ENCODE data around the gene RUNDC1.
"Not testable (repeated sequence)": the region's sequence is repeated elsewhere in the genome, so short reads cannot be mapped to it uniquely, and the experiment has no call there.

Gene RUNDC1

GRCh38 chr17:42980274-42980765 is at the start of gene RUNDC1:
TSS of gene RUNDC1 (plus strand) at chr17:42980565. CDS start at chr17:42980577, 12 bp downstream.
- peak; percentile 97 for DNase-seq (ENCODE audit: low spot score)

DNA sequence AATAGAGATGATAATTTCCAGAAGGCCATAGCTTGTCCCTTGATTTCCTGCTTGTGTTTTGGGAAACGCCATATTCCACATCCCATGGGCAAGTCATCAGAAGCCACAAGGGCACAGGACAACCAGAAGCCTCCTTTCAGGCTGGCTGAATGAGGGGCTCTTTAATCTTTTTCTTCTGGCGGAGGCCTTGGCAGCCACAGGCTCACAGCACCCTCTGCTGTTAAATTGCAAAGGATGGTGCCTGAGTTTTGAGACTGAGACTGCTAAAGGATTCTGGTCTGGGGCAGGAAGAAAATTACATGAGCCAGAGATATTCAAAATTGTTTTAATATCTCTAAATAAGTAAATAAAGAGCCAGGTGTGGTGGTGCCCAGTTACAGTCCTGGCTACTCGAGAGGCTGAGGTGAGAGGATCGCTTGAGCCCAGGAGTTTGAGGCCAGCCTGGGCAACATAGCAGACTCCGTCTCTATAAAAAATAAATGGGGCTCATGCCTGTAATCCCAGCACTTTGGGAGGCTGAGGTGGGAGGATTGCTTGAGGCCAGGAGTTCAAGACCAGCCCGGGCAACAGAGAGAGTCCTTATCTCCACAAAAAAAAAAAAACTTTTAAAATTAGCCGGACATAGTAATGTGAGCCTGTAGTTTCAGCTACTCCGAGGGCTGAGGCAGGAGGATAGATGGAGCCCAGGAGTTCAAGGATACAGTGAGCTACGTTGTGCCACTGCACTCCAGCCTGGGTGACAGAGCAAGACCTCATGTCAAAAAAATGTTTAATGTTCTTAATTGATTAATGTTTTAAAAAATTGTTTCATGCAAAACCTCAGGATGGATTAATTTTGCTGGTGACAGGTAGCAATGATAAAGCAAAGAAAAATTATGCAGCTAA is 42.4 kb upstream of the RUNDC1 start:
- peak; percentile 74 for DNase-seq (ENCODE audit: low spot score)

GRCh38 chr17:42944211-42944610 is 36.2 kb upstream of the RUNDC1 start:
- DNase-seq (ENCODE audit: low spot score): no peak

DNA sequence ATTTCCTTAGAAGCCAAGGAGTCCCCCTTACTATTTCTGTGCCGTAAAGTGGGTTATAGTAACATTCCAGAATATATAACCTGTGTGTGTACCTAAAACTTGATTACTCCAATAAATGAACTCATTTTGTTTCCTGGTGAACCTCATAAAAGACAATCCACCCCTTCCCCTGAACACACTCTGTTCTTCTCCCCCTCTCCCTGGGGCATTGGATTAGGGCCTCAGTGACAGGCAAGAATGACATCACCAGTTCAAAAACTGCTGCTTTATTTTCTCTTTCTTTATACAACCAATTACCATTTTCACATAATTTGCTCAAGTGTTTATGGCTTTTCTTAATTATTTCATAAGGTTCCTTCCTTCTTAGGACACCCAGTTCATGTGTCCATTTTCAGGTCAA is 33.6 kb upstream of the RUNDC1 start:
- DNase-seq (ENCODE audit: low spot score): no peak

- no peak for DNase-seq (ENCODE audit: low spot score)
Observed at GRCh38 chr17:42950044-42950783, 30.2 kb upstream of the RUNDC1 start.

DNA sequence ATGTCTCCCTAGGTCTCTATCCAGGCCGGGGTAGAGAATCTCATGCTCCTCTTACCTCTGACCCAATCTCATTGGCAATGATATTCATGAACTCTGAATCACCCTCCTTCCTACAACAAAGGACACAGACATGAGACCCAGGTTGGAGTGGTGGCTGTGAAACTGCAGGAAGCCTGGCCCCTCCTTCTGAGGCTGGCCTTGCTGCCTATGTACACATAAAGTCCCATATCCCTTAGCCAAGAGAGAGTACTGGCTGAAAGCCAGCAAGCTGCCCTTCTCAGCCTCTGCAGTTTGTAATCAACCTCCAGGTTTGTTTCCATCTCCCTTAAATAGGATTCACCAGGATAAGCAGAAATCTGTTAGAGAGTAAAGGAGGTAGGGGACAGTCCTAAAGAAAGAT is 26.7 kb upstream of the RUNDC1 start:
- DNase-seq (ENCODE audit: low spot score): no peak

- peak; percentile 95 for DNase-seq (ENCODE audit: low spot score)
Observed at GRCh38 chr17:42964161-42964932, 16.0 kb upstream of the RUNDC1 start, which contains the start of gene AARSD1. TSS of gene AARSD1 (minus strand) at chr17:42964454. CDS start at chr17:42964440, 14 bp downstream.

DNA sequence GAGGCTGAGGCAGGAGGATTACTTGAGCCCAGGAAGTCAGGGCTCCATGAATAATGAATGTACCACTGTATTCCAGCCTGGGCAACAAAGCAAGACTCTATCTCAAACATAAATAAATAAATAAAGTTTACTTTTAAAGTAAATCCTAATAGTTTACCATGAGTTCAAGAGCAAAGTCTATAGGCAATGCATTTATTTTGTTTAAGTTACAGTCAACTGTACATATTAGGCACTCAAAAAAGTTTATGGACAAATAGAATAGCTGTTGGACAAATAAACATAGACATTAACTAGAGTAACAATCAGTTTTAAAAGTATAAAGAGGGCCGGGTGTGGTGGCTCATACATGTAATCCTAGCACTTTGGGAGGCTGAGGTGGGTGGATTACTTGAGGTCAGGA is 12.4 kb upstream of the RUNDC1 start:
- no peak for DNase-seq (ENCODE audit: low spot score)

- DNase-seq (ENCODE audit: low spot score): no peak
Observed at GRCh38 chr17:42969001-42969581, 11.3 kb upstream of the RUNDC1 start.

DNA sequence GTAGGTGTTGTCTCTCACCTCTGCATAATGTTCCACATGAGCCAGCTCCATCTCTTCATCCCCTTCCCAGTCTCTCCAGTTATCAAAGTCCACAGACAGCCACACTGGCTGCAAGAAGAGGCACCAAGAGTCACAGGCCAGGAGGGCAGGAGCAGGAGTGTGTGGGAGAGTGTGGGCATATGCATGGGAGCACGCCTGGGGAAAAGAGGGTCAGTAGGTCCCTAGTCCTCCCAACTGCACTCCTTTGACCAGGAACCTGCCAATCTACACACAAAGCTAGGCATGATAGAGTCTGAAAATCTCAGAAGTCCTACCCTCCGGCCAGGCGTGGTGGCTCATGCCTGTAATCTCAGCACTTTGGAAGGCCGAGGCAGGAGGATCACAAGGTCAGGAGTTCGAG is 8.8 kb upstream of the RUNDC1 start:
- no peak for DNase-seq (ENCODE audit: low spot score)

GRCh38 chr17:42973323-42973722 is 7.0 kb upstream of the RUNDC1 start:
- DNase-seq (ENCODE audit: low spot score): not testable (repeated sequence)

DNA sequence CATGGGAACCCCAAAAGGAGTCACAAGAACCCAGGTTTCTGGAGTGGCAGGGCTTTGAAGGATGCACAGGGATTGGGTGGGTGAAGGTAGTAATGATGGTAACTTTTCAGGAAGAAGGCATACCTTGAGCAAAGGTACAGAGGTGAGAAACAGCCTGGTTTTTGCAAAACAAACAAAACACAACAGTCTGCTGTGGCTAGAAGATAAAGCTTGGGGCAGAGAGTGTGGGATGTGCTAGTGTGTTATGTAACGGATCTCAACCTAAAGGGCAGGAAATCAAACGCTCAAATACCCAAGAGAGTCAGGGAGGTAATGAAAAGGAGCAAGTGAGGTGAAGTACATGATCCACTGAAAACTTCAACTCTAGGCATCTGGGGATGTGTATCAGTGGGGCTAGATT is 5.1 kb upstream of the RUNDC1 start:
- DNase-seq (ENCODE audit: low spot score): no peak

DNA sequence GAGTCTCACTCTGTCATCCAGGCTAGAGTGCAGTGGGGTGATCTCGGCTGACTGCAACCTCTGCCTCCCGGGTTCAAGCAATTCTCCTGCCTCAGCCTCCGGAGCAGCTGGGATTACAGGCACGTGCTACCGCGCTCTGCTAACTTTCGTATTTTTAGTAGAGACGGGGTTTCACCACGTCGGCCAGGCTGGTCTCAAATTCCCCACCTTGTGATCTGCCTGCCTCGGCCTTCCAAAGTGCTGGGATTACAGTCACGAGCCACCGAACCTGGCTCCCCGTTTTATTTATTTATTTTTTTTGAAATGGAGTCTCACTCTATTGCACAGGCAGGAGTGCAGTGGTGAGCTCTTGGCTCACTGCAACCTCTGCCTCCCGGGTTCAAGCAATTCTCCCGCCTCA is 4.7 kb upstream of the RUNDC1 start:
- not testable (repeated sequence) for DNase-seq (ENCODE audit: low spot score)

DNA sequence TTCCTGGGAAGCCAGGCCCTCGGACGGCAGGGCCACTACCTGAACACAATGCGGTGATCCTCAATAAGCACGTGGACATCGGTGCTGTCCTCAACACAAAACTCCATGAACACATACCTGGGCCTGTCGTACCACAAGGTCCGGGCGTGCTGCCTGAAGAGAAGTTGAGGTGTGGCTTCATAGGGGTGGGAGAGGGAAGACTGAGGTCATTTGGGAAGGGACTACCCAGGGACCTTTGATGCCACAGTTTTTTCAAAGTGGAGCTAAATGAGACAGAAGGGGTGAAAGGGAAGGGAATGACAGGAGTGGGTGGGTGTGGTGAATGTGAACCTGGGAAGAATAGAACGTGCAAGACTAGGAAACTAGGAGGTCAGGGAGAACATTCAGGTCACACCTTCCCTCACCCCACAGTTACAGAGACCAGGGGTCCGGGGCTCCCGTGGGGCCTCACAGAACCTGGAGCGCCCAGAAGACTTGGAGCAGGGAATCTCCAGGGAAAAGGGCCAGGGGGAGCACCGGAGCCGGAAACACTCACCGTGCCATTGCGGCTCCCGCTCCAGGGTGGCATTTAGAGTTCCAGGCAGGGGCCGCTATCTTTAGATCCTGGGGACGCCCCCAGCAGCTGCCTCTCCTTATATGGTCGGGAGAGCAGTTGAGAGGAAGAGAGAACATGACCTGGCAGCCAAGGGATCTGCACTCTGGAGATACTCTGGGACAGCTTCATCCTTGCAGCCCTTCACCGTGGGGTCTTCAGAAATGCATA is 673 bp upstream of the RUNDC1 start, which contains the start of gene PTGES3L:
TSS of gene PTGES3L (minus strand) at position 570 of the 763 bp plus-strand sequence. CDS start at position 543, 27 bp downstream.
- DNase-seq (ENCODE audit: low spot score): peak; percentile 78

- no peak for DNase-seq (ENCODE audit: low spot score)
Observed at GRCh38 chr17:42980766-42981397, 517 bp downstream of the RUNDC1 start.

- DNase-seq (ENCODE audit: low spot score): no peak
Observed at GRCh38 chr17:42982266-42982665, 1.9 kb downstream of the RUNDC1 start.

DNA sequence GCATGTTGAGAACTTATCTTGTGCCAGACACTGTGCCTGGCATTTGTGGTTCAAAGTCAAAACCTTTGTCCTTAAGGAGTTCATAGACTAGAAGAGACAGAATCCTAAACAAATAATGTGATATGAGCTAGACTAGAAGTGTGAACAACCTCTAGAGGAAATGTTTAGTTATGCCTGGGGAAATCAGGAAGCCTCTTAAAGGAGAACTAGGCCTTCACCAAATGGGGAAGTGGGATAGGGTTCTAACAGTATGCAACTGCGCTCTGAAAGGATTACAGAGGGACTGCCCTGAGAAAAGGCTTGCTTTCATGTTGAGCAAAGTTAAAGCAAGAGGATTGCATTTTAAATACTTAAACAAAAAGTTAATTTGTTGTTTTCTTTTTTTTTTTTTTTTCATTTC is 4.9 kb downstream of the RUNDC1 start:
- DNase-seq (ENCODE audit: low spot score): no peak

DNA sequence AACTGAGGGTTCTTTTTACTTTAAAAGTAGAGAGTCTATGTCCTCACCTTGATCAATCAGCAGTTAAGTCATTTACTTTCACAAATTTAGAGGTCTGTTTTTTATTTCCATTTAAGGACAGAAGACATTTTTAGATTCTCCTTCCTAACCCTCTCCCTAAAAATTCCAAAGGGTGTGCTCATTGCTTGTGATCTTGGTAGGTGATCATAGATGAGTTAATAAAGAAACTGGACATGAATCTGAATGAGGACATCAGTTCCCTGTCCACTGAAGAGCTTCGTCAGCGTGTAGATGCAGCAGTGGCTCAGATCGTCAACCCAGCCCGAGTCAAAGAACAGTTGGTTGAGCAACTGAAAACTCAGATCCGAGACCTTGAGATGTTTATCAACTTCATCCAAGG is 8.8 kb downstream of the RUNDC1 start:
- DNase-seq (ENCODE audit: low spot score): no peak

GRCh38 chr17:42989726-42990652 is 9.6 kb downstream of the RUNDC1 start:
- DNase-seq (ENCODE audit: low spot score): no peak

Data from ecto neural progenitor cell (in vitro differentiated cells).